NCI-H446 (cell line): Measurements from ENCODE around the gene PCDHGB7.
"Not testable (repeated sequence)": the region's sequence is repeated elsewhere in the genome, so short reads cannot be mapped to it uniquely, and the experiment has no call there.

Source experiments
- DNase-seq, 2 experiments: peaks; one replicate each; lab custom pipeline; 2025; lab: John Stamatoyannopoulos, UW

Gene PCDHGB7

DNA sequence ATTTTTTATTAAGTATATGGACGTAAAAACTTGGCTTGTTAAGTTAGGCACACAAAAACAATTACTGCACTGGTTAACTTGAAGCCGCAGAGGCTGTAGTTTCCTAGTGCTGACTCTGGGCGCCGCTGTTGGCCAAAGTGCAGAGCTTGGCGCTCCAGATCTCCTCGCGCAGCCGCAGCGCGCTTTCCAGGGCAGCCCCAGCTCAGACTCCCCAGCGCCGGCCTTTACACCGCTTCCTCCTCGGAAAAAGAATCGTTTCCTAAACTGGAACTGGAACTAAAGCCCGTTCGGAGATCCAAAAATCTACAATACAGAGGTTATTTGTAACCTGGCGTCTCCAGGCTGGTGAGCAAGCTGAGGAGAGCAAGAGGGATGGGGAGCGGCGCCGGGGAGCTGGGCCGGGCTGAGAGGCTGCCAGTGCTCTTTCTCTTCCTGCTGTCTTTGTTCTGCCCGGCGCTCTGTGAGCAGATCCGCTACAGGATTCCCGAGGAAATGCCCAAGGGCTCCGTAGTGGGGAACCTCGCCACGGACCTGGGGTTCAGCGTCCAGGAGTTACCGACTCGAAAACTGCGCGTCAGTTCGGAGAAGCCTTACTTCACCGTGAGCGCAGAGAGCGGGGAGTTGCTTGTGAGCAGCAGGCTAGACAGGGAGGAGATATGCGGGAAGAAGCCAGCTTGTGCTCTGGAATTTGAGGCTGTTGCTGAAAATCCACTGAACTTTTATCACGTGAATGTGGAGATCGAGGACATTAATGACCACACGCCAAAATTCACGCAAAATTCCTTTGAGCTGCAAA is 19.5 kb upstream of the PCDHGB7 start, which contains the start of gene PCDHGB5:
Gene PCDHGB5 (plus strand): TSS at position 192 of the 796 bp plus-strand sequence. CDS start 181 bp downstream, at position 373.
- not testable (repeated sequence) for DNase-seq

DNA sequence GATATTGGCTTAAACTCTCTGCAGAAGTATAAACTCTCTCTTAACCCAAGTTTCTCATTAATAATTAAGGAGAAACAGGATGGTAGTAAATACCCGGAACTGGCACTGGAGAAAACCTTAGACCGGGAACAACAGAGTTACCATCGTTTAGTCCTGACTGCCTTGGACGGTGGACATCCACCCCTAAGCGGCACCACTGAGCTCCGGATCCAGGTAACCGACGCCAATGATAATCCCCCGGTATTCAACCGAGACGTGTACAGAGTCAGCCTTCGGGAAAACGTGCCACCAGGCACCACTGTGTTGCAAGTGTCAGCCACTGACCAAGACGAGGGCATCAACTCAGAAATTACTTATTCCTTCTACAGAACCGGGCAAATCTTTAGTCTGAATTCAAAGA is 18.9 kb upstream of the PCDHGB7 start:
- no peak for DNase-seq

DNA sequence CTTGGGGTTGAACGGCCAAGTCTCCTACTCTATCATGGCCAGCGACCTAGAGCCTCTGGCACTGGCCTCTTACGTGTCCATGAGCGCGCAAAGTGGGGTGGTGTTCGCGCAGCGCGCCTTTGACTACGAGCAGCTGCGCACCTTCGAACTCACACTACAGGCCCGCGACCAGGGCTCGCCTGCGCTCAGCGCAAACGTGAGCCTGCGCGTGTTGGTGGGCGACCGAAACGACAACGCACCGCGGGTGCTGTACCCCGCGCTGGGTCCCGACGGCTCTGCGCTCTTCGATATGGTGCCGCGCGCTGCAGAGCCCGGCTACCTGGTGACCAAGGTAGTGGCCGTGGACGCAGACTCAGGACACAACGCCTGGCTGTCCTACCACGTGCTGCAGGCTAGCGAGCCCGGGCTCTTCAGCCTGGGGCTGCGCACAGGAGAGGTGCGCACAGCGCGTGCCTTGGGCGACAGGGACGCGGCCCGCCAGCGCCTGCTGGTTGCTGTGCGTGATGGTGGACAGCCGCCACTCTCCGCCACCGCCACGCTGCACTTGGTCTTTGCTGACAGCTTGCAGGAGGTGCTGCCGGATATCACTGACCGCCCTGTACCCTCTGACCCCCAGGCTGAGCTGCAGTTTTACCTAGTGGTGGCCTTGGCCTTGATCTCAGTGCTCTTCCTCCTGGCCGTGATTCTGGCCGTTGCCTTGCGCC is 17.8 kb upstream of the PCDHGB7 start:
- no peak for DNase-seq

DNA sequence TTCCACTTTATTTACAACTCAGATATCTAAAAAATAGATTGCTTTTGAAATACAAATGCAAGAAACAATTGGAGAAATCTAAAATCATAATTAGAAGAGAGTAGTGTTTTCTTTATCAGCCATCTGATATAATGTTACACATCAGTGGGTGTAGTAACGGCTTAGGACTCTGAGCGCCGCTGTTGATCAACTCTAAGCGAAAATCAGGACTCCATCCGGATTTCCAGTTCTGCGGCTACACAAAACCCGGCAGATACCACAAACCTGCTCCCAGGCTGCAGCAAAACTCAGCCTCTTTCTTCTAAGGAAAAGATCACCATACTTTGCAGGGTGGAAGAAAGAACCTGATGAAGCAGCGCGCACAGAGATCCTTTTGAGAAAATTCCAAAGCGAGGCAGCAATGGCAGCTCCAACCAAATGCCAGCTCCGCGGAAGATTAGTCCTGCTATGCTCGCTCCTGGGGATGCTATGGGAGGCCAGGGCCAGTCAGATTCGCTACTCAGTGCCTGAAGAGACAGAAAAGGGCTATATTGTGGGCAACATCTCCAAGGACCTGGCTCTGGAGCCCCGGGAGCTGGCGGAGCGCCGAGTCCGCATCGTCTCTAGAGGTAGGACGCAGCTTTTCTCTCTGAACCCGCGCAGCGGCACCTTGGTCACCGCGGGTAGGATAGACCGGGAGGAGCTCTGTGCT is 14.8 kb upstream of the PCDHGB7 start, which contains the start of gene PCDHGA9:
Gene PCDHGA9 (plus strand): TSS at position 226 of the 691 bp plus-strand sequence. CDS start 175 bp downstream, at position 401.
- no peak for DNase-seq

DNA sequence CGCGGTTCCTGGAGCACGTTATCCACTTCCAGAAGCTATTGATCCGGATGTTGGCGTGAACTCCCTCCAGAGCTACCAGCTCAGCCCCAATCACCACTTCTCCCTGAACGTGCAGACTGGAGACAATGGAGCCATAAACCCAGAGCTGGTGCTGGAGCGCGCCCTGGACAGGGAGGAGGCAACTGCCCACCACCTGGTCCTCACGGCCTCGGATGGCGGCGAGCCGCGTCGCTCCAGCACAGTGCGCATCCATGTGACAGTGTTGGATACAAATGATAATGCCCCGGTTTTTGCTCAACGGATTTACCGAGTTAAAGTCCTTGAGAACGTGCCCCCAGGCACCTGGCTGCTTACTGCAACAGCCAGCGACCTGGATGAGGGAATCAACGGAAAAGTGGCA is 14.1 kb upstream of the PCDHGB7 start:
- no peak for DNase-seq

DNA sequence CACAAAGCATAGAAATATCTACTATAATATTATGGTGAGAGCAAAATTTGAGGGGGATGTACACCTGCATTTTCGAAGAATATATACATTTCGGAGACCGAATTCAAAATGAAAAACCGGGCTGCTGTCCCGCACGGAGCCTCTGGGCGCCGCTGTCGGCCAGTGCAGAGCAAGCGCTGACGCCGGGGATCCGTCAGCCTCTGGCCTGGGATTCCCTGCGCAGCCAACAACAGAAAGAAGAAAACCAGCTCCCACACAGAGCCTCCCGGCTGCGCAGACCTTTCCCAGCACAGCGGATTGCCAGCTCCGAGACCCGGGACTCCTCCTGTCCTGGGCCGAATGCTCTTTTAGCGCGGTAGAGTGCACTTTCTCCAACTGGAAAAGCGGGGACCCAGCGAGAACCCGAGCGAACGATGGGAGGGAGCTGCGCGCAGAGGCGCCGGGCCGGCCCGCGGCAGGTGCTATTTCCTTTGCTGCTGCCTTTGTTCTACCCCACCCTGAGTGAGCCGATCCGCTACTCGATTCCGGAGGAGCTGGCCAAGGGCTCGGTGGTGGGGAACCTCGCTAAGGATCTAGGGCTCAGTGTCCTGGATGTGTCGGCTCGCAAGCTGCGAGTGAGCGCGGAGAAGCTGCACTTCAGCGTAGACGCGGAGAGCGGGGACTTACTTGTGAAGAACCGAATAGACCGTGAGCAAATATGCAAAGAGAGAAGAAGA is 9.5 kb upstream of the PCDHGB7 start, which contains the start of gene PCDHGB6:
Gene PCDHGB6 (plus strand): TSS at position 232 of the 716 bp plus-strand sequence. CDS start 182 bp downstream, at position 414.
- DNase-seq, result not testable (repeated sequence)

DNA sequence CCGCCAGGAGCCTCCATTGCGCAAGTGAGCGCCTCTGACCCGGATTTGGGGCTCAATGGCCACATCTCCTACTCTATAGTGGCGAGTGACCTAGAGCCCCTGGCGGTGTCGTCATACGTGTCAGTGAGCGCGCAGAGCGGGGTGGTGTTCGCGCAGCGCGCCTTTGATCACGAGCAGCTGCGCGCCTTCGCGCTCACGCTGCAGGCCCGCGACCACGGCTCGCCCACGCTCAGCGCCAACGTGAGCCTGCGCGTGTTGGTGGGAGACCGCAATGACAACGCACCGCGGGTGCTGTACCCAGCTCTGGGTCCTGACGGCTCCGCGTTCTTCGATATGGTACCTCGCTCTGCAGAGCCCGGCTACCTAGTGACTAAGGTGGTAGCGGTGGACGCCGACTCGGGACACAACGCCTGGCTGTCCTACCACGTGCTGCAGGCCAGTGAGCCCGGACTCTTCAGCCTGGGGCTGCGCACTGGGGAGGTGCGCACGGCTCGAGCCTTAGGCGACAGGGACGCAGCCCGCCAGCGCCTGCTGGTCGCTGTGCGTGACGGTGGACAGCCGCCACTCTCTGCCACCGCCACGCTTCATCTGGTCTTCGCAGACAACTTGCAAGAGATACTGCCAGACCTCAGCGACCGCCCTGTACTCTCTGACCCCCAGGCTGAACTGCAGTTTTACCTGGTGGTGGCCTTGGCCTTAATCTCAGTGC is 7.7 kb upstream of the PCDHGB7 start:
- no peak for DNase-seq

DNA sequence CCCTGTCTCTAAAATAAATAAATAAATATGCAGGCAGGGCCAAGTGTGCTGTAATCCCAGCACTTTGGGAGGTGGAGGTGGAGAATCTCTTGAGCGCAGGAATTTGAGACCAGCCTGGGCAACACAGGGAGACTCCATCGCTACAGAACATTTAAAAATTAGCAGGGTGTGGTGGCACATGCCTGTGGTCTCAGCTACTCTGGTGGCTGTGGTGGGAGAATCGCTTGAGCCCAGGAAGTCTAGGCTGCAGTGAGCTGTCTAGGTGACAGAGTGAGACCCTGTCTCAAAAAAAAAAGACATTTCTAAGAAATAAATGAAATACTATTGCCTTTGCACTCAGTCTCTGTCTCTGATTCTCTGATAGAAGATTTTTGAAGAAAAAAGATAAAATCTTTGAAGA is 5.9 kb upstream of the PCDHGB7 start:
- DNase-seq, result no peak

DNA sequence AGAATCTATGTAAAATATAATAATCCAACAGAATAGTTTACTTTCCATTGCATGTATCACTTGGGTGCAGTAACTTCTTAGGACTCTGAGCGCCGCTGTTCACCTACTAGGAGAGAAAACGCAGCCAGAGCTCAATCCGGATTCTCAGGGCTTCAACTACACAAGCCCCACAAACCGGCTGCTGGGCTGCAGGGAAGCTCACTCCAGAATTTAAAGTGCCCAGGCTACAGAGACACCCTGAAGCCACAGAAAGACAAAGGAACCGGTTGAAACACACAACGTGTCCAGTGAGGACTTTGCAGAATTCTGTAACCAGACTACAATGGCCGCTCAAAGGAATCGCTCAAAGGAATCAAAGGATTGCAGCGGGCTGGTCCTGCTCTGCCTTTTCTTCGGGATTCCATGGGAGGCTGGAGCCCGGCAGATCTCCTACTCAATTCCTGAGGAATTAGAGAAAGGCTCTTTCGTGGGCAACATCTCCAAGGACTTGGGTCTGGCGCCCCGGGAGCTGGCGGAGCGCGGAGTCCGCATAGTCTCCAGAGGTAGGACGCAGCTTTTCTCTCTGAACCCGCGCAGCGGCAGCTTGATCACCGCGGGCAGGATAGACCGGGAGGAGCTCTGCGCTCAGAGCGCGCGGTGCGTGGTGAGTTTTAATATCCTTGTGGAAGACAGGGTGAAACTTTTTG is 4.5 kb upstream of the PCDHGB7 start, which contains the start of gene PCDHGA10:
Gene PCDHGA10 (plus strand): TSS at position 134 of the 686 bp plus-strand sequence. CDS start 189 bp downstream, at position 323.
- DNase-seq, result peak in 1 of 2 experiments; percentile 38

DNA sequence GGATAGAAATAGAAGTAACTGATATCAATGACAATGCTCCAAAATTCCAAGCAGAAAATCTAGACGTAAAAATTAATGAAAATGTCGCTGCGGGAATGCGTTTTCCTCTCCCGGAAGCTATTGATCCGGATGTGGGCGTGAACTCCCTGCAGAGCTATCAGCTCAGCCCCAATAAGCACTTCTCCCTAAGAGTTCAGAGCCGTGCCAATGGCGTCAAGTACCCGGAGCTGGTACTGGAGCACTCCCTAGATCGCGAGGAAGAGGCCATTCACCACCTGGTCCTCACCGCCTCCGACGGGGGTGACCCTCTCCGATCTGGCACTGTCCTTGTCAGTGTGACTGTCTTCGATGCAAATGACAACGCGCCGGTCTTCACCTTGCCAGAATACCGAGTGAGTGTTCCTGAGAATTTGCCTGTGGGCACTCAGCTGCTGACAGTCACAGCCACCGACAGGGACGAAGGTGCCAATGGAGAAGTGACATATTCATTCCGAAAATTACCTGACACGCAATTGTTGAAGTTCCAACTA is 3.9 kb upstream of the PCDHGB7 start:
- DNase-seq, result no peak

DNA sequence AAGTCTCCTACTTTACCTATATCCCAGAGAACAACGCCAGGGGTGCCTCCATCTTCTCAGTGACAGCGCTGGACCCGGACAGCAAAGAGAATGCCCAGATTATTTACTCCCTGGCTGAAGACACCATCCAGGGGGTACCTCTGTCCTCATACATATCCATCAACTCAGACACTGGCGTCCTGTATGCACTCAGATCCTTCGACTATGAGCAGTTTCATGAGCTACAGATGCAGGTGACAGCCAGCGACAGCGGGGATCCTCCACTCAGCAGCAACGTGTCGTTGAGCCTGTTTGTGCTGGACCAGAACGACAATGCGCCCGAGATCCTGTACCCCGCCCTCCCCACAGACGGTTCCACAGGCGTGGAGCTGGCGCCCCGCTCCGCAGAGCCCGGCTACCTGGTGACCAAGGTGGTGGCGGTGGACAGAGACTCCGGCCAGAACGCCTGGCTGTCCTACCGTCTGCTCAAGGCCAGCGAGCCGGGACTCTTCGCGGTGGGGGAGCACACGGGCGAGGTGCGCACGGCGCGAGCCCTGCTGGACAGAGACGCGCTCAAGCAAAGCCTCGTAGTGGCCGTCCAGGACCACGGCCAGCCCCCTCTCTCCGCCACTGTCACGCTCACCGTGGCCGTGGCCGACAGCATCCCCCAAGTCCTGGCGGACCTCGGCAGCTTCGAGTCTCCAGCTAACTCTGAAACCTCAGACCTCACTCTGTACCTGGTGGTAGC is 2.8 kb upstream of the PCDHGB7 start:
- not testable (repeated sequence) for DNase-seq

DNA sequence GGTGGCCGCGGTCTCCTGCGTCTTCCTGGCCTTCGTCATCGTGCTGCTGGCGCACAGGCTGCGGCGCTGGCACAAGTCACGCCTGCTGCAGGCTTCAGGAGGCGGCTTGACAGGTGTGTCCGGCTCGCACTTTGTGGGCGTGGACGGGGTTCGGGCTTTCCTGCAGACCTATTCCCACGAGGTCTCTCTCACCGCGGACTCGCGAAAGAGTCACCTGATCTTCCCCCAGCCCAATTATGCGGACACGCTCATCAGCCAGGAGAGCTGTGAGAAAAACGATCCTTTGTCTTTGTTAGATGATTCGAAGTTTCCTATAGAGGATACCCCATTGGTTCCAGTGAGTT is 2.2 kb upstream of the PCDHGB7 start:
- DNase-seq, result not testable (repeated sequence)

DNA sequence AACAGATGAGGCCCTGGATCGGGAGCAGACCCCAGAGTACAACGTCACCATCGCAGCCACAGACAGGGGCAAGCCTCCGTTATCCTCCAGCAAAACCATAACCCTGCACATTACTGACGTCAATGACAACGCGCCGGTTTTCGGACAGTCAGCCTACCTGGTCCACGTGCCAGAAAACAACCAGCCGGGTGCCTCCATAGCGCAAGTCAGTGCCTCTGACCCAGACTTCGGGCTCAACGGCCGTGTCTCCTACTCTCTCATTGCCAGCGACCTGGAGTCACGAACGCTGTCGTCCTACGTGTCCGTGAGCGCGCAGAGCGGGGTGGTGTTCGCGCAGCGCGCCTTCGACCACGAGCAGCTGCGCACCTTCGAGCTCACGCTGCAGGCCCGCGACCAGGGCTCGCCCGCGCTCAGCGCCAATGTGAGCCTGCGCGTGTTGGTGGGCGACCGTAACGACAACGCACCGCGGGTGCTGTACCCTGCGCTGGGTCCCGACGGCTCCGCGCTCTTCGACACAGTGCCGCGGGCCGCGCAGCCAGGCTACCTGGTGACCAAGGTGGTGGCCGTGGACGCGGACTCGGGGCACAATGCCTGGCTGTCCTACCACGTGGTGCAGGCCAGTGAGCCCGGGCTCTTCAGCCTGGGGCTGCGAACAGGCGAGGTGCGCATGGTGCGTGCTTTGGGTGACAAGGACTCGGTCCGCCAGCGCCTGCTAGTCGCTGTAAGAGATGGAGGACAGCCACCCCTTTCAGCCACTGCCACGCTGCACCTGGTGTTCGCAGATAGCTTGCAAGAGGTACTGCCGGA is 1.8 kb downstream of the PCDHGB7 start:
- DNase-seq, result no peak

DNA sequence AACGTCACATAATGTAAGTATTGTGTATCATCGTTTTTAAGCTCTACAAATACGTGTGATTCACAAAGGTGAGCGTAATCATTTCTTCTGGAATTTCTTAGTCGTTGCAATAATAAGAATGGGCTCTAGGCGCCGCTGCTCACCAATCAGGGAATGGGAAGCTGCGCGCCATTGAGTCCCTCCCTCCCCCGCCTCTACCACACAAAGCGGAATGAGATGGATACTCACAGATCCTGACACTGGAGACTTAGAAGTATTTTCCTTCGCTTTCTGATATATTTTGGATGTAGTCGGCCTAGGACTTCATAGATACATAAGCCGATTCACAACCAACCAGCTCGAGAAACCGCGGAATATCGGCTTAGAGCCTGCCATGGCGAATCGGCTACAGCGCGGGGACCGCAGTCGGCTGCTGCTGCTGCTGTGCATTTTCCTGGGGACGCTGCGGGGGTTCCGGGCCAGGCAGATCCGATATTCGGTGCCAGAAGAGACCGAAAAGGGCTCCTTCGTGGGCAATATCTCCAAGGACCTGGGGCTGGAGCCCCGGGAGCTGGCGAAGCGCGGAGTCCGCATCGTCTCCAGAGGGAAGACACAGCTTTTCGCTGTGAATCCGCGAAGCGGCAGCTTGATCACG is 3.5 kb downstream of the PCDHGB7 start, which contains the start of gene PCDHGA11:
Gene PCDHGA11 (plus strand): TSS at position 197 of the 634 bp plus-strand sequence. CDS start 177 bp downstream, at position 374.
- peak in 1 of 2 experiments; percentile 37 for DNase-seq

DNA sequence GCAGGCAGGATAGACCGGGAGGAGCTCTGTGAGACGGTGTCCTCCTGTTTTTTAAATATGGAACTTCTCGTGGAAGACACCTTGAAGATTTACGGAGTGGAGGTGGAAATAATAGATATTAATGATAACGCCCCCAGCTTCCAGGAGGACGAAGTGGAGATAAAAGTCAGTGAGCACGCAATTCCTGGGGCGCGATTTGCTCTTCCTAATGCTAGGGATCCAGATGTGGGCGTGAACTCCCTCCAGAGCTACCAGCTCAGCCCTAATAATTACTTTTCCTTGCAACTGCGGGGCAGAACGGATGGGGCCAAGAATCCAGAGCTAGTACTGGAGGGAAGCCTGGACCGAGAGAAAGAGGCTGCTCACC is 4.0 kb downstream of the PCDHGB7 start:
- DNase-seq, result no peak

DNA sequence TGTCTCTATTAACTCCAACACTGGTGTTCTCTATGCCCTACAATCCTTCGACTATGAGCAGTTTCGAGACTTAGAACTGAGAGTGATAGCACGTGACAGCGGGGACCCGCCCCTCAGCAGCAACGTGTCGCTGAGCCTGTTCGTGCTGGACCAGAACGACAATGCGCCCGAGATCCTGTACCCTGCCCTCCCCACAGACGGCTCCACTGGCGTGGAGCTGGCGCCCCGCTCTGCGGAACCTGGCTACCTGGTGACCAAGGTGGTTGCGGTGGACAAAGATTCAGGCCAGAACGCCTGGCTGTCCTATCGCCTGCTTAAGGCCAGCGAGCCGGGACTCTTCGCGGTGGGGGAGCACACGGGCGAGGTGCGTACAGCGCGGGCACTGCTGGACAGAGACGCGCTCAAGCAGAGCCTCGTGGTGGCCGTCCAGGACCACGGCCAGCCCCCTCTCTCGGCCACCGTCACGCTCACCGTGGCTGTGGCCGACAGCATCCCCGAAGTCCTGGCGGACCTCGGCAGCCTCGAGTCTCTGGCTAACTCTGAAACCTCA is 5.3 kb downstream of the PCDHGB7 start:
- DNase-seq, result no peak

DNA sequence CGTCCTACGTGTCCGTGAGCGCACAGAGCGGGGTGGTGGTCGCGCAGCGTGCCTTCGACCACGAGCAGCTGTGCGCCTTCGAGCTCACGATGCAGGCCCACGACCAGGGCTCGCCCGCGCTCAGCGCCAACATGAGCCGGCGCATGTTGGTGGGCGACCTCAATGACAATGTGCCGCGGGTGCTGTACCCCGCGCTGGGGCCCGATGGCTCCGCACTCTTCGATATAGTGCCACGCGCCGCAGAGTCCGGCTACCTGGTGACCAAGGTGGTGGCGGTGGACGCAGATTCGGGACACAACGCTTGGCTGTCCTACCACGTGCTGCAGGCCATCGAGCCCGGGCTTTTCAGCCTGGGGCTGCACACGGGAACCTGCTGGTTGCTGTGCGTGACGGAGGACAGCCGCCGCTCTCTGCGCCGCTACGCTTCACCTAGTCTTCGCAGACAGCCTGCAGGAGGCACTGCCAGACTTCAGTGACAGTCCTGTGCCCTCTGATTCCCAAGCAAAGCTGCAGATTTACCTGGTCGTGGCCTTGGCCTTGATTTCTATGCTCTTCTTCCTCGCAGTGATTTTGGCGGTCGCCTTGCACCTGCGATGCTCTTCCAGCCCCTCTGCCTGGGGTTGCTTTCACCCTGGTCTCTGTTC is 10.4 kb downstream of the PCDHGB7 start:
- DNase-seq, result no peak
